ENCODE results near the gene RTN3. TPM values are rescaled to one million over a fixed set of nuclear protein-coding genes. Genes with fewer than 3 reads are reported as not detected.

RTN3 gene
- total RNA-seq, 1 experiment from 2014 or later = 145 TPM

DNA sequence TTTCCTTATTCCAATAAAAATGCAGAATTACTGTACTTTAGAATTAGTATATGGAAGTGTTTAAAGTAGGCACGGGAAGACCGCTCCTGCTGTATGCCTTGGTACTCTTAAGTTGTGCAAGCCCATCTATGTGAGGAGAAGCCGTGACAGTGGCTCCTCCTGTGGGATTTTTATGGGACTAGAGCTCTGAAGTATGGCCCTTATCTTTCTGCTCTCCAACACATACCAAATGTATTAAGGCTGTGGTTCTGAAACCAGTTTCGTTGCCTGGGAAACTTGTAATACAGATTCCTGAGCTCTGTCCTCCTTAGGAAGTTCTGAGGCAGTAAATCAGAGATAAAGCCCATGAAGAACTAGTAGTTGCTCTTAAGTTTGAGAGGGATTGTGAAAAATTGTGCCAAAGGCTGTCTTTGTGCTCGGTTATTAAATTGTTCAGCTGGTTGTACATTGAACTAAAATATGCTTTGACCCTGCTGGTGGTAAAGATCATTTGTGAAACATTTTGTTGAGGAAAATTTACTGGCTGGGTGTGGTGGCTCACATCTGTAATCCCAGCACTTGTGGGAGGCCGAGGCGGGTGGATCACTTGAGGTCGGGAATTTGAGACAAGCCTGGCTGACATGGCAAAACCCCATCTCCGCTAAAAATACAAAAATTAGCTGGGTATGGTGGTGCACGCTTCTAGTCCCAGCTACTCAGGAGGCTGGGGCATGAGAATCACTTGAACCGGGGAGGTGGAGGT is 29.3 kb downstream of the RTN3 start:
- ATAC-seq (no peak), DNase-seq (ENCODE audit: low read depth, low spot score) (no peak)
- no peak overlapping the region for H3K27ac ChIP-seq (ENCODE audit: low read length)
- in situ Hi-C loops (cut with HindIII; ENCODE audit: low pct_unique_long_range_greater_than_20kb, low sequenced_read_pairs) (no loop called here), intact Hi-C loops (cut with micrococcal nuclease; ENCODE audit: unreplicated experiment) (no loop called here)
- no peak overlapping the region for H3K4me3 ChIP-seq (ENCODE audit: low read depth in 2 of 2, low read length in 2 of 2)
- ChIA-PET CTCF (no interaction called here), POLR2A (interaction anchor here (0.7 kb wide), 1 partner anchor 1251 kb away, joined by 3 read pairs; no protein-coding TSS in a partner anchor)
- H3K9me3 ChIP-seq (ENCODE audit: control insufficient read depth, insufficient read depth, low read depth, low read length) = no peaks in the 10 kb centered on the region
- no peaks in the 10 kb centered on the region; the same call in 1 of the 2 replicates for H3K36me3 ChIP-seq (ENCODE audit: control insufficient read depth, insufficient read depth, low read length)
- TF ChIP-seq POLR2AphosphoS5 (IDR thresholded peaks at IDR 0.05; ENCODE audit: low read depth, low read length) (no peak), TCF7L2 (IDR thresholded peaks at IDR 0.05; ENCODE audit: low read depth, low read length) (no peak), SIN3A (IDR thresholded peaks at IDR 0.05; ENCODE audit: borderline replicate concordance, insufficient read depth, low read depth, low read length) (no peak), CTCF (IDR thresholded peaks at IDR 0.05) (no peak), REST (IDR thresholded peaks at IDR 0.05; ENCODE audit: insufficient read depth in 1 of 2, low read depth in 2 of 2, low read length in 1 of 2) (no peak)
- BruUV-seq (replicated peaks) = no TSS peak
- no peaks in the 10 kb centered on the region for H3K27me3 ChIP-seq (ENCODE audit: control insufficient read depth, insufficient read depth, low read length)
- H3K4me1 ChIP-seq (ENCODE audit: control insufficient read depth, insufficient read depth, low read length) = 0 out of 2 replicates have a peak, but pooled peaks cover 4% of the 10 kb centered on the region

DNA sequence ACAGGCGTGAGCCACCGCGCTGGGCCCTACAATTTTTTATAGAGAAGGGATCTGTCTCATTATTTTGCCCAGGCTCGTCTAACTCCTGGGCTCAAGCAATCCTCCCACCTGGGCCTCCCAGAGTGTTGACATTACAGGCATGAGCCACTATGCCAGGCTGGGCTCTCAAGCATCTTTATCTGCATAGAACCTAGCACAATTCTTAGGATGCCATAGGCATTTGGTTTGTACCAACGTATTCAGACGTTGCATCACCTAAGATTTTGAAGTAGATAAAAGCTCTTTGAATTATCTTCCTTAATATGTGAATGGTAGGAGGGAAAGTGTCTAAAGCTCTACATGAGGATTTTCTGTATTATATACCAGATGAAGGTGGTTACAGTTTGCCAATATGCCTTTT is 30.5 kb downstream of the RTN3 start:
- TF ChIP-seq SIN3A (IDR thresholded peaks at IDR 0.05; ENCODE audit: borderline replicate concordance, insufficient read depth, low read depth, low read length) = no peak
- TF ChIP-seq POLR2AphosphoS5 (IDR thresholded peaks at IDR 0.05; ENCODE audit: low read depth, low read length) = no peak
- TF ChIP-seq TCF7L2 (IDR thresholded peaks at IDR 0.05; ENCODE audit: low read depth, low read length) = no peak
- TF ChIP-seq CTCF (IDR thresholded peaks at IDR 0.05) = no peak
- no peak for TF ChIP-seq REST (IDR thresholded peaks at IDR 0.05; ENCODE audit: insufficient read depth in 1 of 2, low read depth in 2 of 2, low read length in 1 of 2)
- H3K4me1 ChIP-seq (ENCODE audit: control insufficient read depth, insufficient read depth, low read length) = 0 out of 2 replicates have a peak, but pooled peaks cover 4% of the 10 kb centered on the region
- H3K27ac ChIP-seq (ENCODE audit: low read length) = no peak overlapping the region
- intact Hi-C loops (cut with micrococcal nuclease; ENCODE audit: unreplicated experiment) (no loop called here), in situ Hi-C loops (cut with HindIII; ENCODE audit: low pct_unique_long_range_greater_than_20kb, low sequenced_read_pairs) (no loop called here)
- H3K9me3 ChIP-seq (ENCODE audit: control insufficient read depth, insufficient read depth, low read depth, low read length) = no peaks in the 10 kb centered on the region
- ATAC-seq (no peak), DNase-seq (ENCODE audit: low read depth, low spot score) (no peak)
- no peaks in the 10 kb centered on the region for H3K27me3 ChIP-seq (ENCODE audit: control insufficient read depth, insufficient read depth, low read length)
- CTCF ChIA-PET = no interaction called here
- POLR2A ChIA-PET = no interaction called here
- H3K4me3 ChIP-seq (ENCODE audit: low read depth in 2 of 2, low read length in 2 of 2) = no peak overlapping the region
- no TSS peak for BruUV-seq (replicated peaks)
- H3K36me3 ChIP-seq (ENCODE audit: control insufficient read depth, insufficient read depth, low read length) = no peaks in the 10 kb centered on the region

Measured in Panc1 (cell line).